ENCODE measurements around the gene ANKFN1. TPM values are rescaled to one million over a fixed set of nuclear protein-coding genes. Genes with fewer than 3 reads are reported as not detected.

ANKFN1 gene
- total RNA-seq, 1 experiment from 2014 or later = not detected

DNA sequence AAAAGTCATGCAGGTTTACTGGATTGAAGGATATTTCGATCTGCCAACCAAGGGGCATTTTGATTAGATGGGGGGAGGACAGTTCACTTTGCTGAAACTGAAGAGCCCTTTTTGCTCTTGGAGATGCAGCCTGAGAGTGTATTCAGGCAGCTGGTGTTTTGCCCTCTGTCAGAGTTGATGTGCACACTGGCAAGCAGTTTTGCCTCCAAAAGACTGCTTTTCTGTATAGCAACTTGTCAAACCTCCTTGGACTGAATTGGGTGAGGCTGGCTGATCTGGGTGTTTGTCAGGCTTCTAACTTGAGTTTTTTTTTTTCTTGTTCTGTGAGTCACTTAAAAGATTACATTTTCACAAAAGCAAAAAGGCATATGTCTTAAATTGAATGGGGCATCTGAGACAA is 22.6 kb upstream of the ANKFN1 start:
- H3K79me2 ChIP-seq (ENCODE audit: insufficient read depth, low read length) = no peaks in the 10 kb centered on the region
- no peak overlapping the region; a peak in 1 of 7 replicates for H3K27ac Mint-ChIP-seq
- no peaks in the 10 kb centered on the region for H3K4me1 ChIP-seq (ENCODE audit: insufficient read depth, low read length)
- no peak overlapping the region for H2BK5ac ChIP-seq (ENCODE audit: insufficient read length, low read length)
- H4K8ac ChIP-seq (replicated peaks; ENCODE audit: insufficient read length, low read depth, low read length) = no peak overlapping the region
- H4K20me1 ChIP-seq (ENCODE audit: control insufficient read depth, insufficient read depth, insufficient read length) = no peaks in the 10 kb centered on the region
- no peaks in the 10 kb centered on the region for H3K36me3 Mint-ChIP-seq (ENCODE audit: insufficient read depth in 1 of 3, low read depth in 3 of 3)
- H3K9me3 ChIP-seq (ENCODE audit: control insufficient read depth, low read depth, low read length) = no peaks in the 10 kb centered on the region
- DNase-seq = no peak
- no peak overlapping the region for H3K27ac ChIP-seq (ENCODE audit: insufficient read length, low read depth, low read length)
- no peak overlapping the region for H3K18ac ChIP-seq (ENCODE audit: insufficient read length, low read depth, low read length)
- no peak overlapping the region for H3K9ac ChIP-seq (ENCODE audit: extremely low read depth, insufficient read length, low read length)
- H3K9me3 Mint-ChIP-seq = no peaks in the 10 kb centered on the region
- no peak overlapping the region for H2AK5ac ChIP-seq (ENCODE audit: insufficient read length, low read length)
- H3K4me2 ChIP-seq (ENCODE audit: insufficient read depth, insufficient read length, low read length) = no peak overlapping the region
- no peak overlapping the region for H3K14ac ChIP-seq (ENCODE audit: insufficient read depth, low read length)
- no peaks in the 10 kb centered on the region for H3K27me3 Mint-ChIP-seq (ENCODE audit: low read depth)
- H3K4ac ChIP-seq (ENCODE audit: low read depth, low read length) = no peak overlapping the region
- no CpG with 5 or more reads among the region's 1 CpG for WGBS (ENCODE audit: extremely low coverage, insufficient read length, low lambda C conversion rate)
- TF ChIP-seq, protein P1, sequence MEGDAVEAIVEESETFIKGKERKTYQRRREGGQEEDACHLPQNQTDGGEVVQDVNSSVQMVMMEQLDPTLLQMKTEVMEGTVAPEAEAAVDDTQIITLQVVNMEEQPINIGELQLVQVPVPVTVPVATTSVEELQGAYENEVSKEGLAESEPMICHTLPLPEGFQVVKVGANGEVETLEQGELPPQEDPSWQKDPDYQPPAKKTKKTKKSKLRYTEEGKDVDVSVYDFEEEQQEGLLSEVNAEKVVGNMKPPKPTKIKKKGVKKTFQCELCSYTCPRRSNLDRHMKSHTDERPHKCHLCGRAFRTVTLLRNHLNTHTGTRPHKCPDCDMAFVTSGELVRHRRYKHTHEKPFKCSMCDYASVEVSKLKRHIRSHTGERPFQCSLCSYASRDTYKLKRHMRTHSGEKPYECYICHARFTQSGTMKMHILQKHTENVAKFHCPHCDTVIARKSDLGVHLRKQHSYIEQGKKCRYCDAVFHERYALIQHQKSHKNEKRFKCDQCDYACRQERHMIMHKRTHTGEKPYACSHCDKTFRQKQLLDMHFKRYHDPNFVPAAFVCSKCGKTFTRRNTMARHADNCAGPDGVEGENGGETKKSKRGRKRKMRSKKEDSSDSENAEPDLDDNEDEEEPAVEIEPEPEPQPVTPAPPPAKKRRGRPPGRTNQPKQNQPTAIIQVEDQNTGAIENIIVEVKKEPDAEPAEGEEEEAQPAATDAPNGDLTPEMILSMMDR (conservative IDR thresholded peaks at IDR 0.05) = no peak
- no peaks in the 10 kb centered on the region for H3K23me2 ChIP-seq (ENCODE audit: insufficient read length, low read depth, low read length, poor library complexity, severe bottlenecking)
- no peak overlapping the region for H4K5ac ChIP-seq (ENCODE audit: insufficient read length, low read depth, low read length)
- no peaks in the 10 kb centered on the region; the same call in 1 of the 2 replicates for H3K27me3 ChIP-seq (ENCODE audit: insufficient read depth, low read length)
- H2BK12ac ChIP-seq (ENCODE audit: insufficient read length, low read depth, low read length) = no peak overlapping the region
- H3K4me1 Mint-ChIP-seq = peaks cover 15 to 27% of the 10 kb centered on the region in 2 experiments
- H2BK15ac ChIP-seq (ENCODE audit: low read depth, low read length) = no peak overlapping the region
- no peak overlapping the region for H4K91ac ChIP-seq (ENCODE audit: insufficient read length, low read depth, low read length)
- no peak overlapping the region for H3K56ac ChIP-seq (ENCODE audit: insufficient read length, low read depth, low read length)
- no peak overlapping the region for H2AFZ ChIP-seq (ENCODE audit: low read length)
- no peak overlapping the region for H3T11ph ChIP-seq (ENCODE audit: low read length)
- H3K79me1 ChIP-seq (ENCODE audit: insufficient read depth, low read depth, low read length, poor library complexity, severe bottlenecking) = no peaks in the 10 kb centered on the region
- H2BK120ac ChIP-seq (ENCODE audit: low read depth, low read length, poor library complexity, severe bottlenecking) = no peak overlapping the region
- H3K4me3 Mint-ChIP-seq = no peak overlapping the region
- H3K23ac ChIP-seq (ENCODE audit: insufficient read length, low read depth, low read length) = no peak overlapping the region
- no peak overlapping the region for H2BK20ac ChIP-seq (ENCODE audit: low read depth, low read length, poor library complexity, severe bottlenecking)
